GM21619 (cell line): ENCODE measurements around the gene CHKA.

Source experiments
- ATAC-seq: cut with Tn5 transposase; IDR thresholded peaks from one replicate; pipeline ENCODE4 v1.9.1; 2021; ENCODE audit not compliant: unreplicated experiment

CHKA gene

DNA sequence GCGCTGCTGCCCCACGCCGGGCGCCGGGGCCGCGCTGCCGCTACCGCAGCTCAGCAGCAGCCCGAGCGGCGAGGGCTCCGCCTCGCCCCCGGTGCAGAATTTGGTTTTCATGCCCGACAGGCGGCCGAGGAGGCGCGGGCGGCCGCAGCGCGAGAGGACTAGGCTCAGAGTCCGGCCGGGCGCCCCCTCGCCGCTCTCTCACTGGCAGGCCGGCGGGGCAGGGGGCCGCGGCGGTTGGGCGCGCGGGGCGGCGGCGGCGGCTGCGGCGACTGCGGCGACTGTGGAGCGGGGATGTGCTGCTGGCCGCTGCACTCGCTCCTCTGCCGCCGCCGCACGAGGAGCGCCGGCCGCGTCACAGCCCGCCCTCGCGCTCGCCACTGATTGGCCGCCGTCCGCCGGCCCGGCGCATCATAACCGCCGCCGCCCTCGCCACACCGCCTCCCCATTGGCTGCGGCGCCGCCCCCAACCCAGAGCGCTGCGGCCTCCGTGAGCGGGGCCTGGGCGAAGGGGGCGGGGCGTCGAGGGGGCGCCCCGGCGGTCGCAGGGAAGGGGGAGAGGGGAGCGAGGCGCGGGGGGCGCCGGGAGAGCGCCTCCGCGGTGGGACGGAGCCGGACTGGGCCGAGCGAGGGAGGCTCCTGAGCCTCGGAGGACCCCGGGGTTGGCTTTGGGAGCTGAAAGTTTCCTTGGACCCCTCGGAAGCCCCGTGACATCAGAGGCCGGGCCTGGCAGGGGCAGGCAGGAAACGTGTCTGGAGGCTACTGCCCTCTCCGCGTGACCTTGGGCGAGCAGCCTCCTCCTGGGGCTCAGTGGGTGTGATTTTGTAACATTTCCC lies at the start of gene CHKA:
TSS of gene CHKA (minus strand) at position 322 of the 833 bp plus-strand sequence. CDS start at position 111, 211 bp downstream.
- ATAC-seq: peak; percentile 75

DNA sequence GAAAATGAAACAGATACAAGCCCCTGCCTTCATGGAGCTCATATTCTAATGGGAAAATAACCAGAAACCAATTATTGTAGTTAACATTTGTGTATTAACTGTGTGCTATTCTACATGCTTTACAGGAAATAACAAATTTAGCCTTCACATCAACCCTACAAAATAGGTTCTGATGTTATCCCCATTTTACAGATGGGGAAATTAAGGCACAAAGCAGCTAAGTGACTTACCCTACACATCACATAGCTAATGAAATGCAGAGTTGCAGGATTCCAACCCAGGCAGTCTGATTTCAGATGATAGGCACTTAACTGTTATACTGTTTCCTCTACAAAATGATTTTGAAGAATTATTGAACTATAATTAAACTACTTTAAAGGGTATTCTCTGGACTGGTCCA lies 48.3 kb upstream of the CHKA start:
- no peak for ATAC-seq

DNA sequence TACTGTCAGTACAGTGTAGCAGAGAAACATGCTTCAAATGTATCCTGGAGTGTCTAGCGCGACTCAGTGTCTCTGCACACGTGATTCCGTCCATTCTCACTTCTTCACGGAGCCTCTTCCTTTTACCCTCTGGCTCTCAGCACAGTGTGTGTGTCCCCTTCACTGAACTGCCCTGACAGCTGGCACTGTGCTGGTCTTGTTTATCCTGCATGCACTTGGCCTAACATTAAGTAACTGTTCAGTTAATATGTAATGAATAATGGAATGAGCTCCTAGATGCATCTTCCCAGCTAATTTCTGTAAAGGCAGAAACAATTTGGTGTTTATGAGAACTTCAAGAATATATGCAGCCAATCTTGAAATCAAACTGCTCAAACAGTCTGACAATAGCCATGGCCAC lies 47.5 kb upstream of the CHKA start:
- ATAC-seq: no peak

DNA sequence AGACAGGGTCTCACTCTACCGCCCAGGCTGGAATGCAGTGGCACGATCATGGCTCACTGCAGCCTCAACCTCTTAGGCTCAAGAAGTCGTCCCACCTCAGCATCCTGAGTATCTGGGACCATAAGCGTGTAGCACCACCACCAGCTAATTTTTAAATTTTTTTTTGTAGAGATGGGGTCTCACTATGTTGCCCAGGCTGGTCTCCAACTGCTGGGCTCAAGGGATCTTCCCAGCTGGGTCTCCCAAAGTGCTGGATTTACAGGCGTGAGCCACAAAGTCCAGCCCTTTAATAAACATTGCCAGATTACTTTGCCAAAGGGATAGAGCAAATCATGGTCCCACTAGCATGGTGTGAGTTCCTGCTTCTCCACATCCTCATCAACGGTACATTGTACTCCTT lies 46.3 kb upstream of the CHKA start:
- no peak for ATAC-seq

DNA sequence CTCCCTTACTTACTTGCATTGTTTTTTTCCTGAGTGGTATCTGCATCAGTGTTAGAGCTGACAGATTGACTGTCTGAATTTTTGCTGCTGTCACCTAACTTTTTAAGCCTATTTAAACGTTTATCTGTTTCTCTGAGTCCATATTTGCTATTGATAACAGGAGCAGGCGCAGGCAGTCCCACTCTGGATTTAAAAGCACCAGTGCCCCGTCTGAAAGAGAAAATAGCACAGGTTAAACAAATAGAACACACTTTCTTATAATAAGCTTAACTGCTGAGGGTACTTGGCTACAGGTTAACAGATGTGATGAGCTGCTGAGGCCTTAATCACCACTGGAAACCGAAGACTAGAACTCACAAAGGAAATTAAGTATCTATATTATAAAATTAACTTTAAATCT lies 45.8 kb upstream of the CHKA start:
- ATAC-seq: no peak

DNA sequence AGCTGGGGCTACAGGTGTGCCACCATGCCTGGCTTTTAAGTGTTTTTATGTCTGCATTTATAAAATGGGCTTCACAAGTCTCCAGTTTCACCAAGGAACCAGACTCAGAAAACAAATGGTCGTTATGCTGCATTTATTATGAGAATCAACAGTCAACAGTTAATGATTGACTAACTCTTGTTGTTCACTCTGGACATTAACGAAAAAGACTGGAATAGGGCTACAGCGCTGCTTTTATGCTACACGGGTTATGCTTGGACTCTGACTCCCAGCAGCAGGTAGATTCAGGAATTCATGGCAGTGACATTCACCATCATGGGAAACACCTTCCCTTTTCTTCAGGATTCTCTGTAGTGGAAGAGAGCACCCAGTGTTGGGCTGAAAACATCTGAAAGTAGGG lies 44.4 kb upstream of the CHKA start:
- no peak for ATAC-seq

DNA sequence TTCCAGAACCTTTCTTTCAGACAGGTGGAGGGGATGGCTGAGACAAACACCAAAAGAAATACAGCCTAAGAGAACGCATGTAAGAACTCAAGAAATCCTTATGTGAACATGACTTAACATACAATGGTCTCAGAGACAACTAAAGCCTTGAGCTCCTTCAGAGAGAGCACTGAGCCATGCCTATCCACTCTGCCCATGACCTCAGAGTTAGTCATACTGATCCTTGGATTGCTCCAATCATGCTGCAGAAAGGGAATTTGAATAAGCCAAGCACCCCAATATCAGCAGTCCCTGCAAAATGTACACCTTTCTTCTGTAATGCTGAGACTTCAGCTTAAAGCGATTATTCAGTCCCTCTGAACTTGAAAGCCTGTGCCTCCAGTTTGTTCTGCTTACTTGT lies 43.2 kb upstream of the CHKA start:
- ATAC-seq: no peak

DNA sequence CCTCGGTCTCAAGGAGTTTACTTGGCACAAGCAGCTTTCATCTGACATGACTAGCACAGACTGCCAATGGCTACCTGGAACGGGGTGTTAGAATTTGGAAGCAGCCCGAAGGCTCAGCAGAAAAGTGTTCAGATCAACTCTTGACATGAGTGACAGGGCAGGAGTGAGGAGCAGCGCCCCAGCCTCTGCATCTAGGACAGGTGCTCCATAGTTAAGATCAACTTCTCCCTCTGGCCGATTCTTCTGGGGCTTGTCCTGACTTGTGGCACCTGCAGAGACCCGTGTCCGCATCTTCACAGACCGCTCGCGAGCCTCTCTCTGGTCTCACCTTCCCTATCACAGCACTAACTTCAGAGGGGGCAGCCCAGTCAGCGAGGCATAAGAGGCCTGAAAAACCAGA lies 42.5 kb upstream of the CHKA start:
- no peak for ATAC-seq

DNA sequence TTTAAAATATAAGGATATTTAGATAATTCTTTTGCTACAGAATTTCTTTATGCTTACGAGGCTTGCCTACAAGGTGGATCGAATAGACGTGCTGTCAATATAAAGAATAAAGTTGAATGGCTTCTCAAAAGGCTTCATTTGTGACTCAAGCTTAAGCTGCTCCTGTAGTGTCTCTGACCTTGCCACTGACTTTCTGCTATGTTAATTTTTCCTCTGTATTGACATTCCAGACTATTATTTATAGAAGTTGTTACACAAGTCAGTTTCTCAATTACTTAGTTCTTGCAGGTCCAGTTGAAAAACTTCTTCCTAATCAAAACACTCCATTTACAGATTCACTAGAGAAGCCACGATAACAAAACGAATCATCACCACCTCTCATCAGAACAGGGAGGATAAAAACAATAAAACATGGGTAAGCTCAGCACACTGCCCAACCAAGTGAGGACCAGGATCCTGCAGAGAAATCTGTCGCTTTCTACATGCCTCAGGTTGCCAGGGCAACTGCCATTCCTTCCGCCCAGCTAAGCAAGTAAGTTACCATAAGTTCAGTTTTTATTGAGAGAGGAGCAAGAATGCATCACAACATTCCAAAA lies 39.0 kb upstream of the CHKA start:
- no peak for ATAC-seq

DNA sequence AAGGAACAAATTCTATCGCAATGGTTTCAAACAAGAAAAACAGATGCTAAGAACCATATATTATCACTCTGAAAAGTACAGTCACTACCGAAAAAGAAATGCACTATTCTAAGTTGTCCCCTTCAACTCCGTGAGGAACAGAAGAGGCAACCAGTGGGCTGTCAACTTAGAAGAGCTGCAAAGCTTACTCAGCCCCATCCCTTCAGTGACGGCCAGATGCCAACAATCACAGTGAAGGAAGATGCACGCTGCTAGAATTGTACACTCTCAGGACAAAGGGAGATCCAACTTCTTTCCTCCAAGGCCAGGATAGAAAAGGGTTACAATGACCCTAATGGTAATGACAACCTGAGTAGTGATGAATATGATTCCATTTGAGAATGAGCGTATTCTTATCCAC lies 38.5 kb upstream of the CHKA start:
- no peak for ATAC-seq

DNA sequence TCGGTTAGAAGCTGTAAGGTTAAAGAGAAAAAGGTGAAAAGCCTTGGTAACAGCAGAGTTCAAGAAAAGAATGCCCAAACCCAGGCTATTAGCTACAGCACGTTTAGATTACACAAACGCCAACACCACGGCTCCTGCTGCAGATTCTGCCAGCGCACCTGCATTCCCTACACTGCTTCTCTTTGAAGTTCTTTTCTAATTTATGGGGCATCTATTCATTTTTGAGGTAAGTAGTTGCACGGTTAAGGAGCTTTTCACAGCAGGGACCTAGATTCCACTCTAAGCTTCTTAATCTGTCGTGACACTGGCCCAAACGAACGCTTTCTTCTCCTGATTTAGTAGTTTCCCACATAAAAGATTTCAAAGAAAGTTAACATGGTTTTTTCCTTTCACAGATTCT lies 38.0 kb upstream of the CHKA start:
- no peak for ATAC-seq

DNA sequence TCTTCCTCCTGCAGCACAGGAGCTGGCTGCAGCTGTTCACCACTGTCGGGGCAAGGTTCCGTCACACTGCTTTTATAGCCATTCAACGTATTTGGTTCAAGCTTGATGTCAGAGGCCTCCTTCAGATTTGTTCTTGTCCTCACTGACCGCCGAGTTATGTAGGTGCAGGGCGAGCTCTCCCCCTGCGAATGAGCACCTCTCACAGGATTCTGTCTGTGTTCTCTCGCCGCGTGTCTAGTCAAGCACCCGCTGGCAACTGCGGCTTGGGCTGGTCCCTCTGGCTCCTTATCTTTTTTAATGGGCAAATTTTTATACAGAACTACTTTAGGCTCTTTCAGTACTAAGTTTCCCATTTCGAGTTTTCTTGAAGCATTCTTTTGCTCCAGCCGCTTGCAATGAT lies 37.4 kb upstream of the CHKA start:
- no peak for ATAC-seq

DNA sequence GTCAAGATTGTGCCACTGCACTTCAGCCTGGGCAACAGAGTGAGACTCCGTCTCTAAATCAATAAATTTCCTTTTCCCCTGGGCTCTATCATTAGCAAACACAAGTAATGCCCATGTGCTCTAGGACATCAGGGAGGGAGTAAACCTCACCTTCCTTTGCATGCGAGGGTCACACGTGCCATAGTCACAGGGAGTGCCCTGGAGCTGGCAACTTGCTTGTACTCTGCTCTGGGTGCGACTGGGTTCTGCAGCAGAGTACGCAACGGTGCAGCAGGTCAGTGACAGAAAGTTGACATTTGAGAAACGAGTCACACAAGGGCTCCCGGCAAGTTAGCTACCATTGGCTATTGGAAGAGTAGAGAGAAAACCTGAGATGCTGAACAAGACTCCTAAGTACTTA lies 32.6 kb upstream of the CHKA start:
- ATAC-seq: no peak

DNA sequence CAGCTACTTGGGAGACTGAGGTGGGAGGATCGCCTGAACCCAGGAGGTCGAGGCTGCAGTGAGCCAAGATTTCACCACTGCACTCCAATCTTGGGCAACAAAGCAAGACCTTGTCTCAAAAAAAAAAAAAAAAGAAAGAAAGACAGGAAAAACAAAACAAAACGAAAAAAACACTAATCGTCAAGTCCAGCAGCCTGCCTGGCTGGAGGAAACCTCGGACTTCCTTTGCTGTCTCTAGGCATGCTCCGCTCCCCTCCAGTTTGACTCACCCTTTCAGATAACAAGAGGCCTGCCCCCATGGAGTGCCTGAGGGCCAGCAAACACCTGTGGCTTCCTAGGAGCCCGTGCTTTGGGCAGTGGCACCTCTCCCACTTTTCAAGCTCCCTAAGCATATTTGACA lies 28.8 kb upstream of the CHKA start:
- ATAC-seq: no peak

DNA sequence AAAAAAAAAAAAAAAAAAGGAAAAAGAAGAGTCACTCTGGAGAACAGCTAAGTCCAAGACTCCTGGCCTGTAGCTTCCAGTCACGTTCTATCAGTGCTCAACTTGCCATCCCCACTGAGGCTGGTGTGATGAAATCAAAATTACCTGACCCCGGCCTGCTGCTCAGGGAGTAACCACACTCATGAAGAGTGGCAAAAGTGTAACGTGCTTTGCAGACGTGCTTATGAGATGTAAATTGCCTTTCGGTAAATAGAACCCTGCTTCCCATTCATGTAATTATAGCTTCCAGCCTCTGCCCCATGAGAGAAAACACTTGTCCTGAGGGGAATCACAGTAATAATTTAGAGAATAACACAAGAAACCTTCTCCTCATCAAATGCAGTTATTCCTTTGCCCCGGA lies 28.2 kb upstream of the CHKA start:
- ATAC-seq: no peak

DNA sequence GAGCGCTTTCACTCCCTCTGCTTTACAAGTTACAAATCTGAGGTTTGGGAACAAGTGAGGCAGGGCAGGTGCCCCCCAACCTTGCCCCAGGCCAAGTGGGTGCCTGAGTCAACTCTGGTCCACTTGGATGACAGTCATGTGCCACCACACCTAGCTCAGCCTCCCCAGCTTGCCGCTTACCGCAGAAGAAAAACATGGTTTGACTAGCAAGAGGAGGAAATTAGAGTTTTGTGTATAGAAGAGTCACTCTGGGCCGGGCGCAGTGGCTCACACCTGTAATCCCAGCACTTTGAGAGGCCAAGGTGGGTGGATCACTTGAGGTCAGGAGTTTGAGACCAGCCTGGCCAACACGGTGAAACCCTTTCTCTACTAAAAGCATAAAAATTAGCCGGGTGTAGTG lies 27.7 kb upstream of the CHKA start:
- ATAC-seq: no peak

DNA sequence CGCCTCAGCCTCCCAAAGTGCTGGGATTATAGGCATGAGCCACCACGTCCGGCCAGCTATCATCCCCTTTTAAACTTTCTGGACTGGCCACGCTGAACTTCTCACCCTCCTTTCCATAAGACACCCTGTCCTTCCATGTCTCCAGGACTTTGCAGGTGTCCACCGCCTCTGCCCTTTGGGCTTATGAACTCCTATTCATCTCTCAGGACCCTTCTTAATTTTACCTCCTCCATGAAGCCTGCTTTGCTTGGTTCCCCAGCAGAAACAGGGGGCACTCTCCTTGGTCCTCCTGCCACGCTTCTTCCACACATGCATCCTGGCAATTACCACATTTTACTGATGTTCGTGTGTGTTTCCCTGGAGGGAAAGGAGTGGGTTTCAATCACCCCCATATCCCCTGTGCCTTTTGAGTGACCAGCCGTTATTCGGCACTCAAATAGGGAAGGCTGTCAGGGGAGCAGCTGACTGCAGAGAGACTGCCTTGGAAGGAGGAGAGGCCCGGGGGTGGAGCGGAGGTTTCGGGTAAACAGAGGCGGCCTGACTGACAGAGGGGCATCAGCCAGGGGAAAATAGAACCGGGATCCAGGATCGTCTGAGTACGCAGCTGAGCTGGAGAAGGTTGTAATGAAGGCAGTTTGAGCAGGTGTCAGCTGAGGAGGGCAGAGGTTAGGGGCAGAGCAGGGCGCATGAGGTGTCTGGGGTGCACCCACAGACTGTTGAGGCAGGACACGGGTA lies 27.1 kb upstream of the CHKA start:
- no peak for ATAC-seq

DNA sequence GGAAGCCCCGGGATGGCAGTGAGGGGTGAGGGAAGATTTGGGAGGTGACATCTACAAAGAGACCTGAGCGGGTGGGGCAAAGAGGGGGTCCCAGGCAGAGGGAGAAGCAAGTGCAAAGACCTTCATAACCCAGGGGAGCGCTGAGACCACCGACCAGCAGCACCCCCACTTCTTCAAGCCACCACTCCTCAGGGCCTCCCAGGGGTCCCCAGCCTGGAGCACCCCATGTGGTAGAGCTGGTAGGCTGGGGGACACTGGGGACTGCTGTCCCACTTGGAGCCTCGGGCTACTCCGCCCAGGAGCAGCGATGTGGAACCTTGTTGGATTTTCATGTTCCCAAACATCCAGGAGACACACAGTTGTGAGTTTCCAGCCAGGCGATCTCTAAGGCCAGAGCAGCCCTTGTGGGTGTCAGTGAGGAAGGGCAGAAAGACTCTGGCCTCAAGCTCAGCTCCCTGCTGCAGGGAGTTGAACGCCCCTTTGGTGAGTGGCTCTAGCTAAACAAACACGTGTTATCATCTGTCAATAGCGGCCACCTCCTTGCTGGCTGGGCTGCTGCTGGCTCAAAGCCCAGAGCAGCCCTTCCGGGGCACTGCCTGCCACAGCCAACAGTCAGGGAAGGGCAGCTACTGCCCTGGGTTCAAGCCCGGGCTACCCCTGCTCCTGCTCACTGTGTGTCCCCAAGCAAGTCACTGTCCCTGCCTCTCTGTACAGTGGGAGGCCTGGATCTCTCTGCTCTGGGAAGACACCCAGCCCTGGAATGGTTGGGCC lies 25.7 kb upstream of the CHKA start:
- ATAC-seq: no peak

DNA sequence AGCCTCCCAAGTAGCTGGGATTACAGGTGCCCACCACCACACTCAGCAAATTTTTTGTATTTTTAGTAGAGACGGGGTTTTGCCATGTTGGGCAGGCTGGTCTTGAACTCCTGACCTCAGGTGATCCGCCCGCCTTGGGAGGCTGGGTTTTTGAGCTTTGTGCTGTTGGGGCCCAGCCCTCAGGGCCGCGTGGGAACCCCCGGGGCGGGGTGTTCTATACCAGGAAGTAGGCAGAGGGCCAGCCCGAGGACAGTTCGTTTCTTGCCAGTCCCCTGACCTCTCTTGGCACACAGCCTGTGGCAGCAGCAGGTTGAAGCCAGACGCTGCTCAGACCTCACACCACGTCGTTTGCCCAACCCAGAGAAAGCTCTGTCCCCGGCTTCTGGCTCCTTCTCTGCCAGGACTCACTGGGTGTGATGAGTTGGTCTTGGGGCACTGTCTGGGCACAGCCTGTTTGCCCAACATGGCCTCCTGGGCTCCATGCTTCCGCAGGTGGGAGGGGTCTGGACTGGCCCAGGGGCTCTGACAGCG lies 24.9 kb upstream of the CHKA start:
- ATAC-seq: no peak

DNA sequence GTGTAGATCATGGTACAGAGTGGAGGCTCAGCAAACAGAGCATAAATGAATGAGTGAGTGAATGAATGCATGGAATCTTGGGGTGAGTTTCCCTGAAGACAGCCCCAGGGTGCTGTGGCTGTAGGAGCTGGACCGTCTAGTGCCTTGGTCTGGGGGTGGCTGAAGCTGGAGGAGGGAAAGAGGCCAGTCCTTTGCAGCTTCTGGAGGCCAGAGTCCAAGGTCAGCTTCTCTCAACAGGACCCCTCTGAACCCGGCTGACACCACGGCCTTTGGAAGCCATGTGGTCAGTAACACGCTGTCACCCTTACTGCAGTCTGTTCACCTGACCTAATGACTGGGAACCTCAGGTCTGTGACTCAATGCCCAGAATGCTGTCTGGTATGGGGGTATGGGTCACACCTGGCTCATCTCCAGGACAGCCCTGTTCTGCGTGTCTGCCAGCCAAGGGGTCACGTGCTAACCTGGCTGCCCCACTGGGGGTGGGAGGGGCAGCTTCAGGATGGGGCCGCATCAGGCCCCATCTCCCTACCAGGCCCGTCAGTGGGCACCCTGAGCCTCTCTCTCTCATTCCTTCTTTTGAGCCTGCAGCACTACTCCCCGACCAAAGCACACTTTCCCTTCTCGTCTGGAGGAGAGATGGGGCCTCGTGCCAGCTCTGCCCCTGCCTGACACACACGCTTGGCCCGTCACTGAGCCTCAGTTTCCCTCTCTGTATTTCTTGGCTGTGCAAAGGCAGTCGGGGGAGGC lies 24.1 kb upstream of the CHKA start:
- ATAC-seq: no peak

DNA sequence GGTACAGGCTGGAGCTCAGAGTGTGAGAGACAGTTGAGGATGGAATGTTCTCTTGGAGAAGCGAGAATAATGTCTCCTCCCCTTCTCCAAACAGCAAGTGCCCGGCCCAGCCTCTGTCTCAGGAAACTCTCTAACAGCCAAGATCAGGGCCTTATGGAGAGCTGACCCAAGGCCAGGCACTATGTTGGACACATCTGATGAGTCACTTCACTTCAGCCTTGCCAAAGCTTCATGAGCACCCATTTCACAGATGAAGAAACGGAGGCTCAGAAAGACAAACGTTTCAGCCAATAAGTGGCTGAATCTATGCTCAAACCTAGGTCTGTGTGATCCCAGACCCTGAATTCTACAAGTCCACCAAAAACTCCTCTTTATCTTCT lies 22.1 kb upstream of the CHKA start:
- no peak for ATAC-seq
